B cell (primary cell): ENCODE measurements around the gene TMEM128.

Source experiments
- EZH2 ChIP-seq: IDR thresholded peaks from 2 replicates; pipeline ENCODE4 v1.6.1; 2012; ENCODE audit warnings: borderline replicate concordance, low read depth, mild to moderate bottlenecking, moderate library complexity, low read length; ENCODE audit not compliant: insufficient read depth, poor library complexity, severe bottlenecking
- TF ChIP-seq, protein P1 (sequence below): fragments of 200-600 bp; IDR thresholded peaks from one replicate; pipeline ENCODE4 v1.8.0; 2022; ENCODE audit warnings: antibody characterized with exemption, mild to moderate bottlenecking

GRCh38 chr4:4269331-4269731 lies 21.3 kb upstream of the TMEM128 start:
- TF ChIP-seq, protein P1, sequence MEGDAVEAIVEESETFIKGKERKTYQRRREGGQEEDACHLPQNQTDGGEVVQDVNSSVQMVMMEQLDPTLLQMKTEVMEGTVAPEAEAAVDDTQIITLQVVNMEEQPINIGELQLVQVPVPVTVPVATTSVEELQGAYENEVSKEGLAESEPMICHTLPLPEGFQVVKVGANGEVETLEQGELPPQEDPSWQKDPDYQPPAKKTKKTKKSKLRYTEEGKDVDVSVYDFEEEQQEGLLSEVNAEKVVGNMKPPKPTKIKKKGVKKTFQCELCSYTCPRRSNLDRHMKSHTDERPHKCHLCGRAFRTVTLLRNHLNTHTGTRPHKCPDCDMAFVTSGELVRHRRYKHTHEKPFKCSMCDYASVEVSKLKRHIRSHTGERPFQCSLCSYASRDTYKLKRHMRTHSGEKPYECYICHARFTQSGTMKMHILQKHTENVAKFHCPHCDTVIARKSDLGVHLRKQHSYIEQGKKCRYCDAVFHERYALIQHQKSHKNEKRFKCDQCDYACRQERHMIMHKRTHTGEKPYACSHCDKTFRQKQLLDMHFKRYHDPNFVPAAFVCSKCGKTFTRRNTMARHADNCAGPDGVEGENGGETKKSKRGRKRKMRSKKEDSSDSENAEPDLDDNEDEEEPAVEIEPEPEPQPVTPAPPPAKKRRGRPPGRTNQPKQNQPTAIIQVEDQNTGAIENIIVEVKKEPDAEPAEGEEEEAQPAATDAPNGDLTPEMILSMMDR = no peak
- no peak for TF ChIP-seq EZH2
